HG02870 (cell line): ENCODE data around the gene FOXJ1.
"Not testable (repeated sequence)": the region's sequence is repeated elsewhere in the genome, so short reads cannot be mapped to it uniquely, and the experiment has no call there.

Experiments
- ATAC-seq: cut with Tn5 transposase; IDR thresholded peaks from one replicate; pipeline ENCODE4 v1.9.1; 2021; ENCODE audit warnings: mild to moderate bottlenecking, moderate library complexity; ENCODE audit not compliant: unreplicated experiment

The FOXJ1 gene

GRCh38 chr17:76141212-76142038, at the start of gene FOXJ1:
FOXJ1 (minus strand) TSS chr17:76141245; CDS start chr17:76140395, 850 bp downstream.
- peak; percentile 51 for ATAC-seq

GRCh38 chr17:76189741-76190140, 48.7 kb upstream of the FOXJ1 start:
- ATAC-seq = no peak

- no peak for ATAC-seq
These were observed 48.2 kb upstream of the FOXJ1 start for GRCh38 chr17:76189247-76189646.

- ATAC-seq = no peak
These were observed 47.4 kb upstream of the FOXJ1 start for GRCh38 chr17:76188213-76189016.

GRCh38 chr17:76186774-76187173, 45.7 kb upstream of the FOXJ1 start:
- ATAC-seq = not testable (repeated sequence)

- no peak for ATAC-seq
These were observed 43.2 kb upstream of the FOXJ1 start for GRCh38 chr17:76184290-76184689.

- ATAC-seq = no peak
These were observed 41.1 kb upstream of the FOXJ1 start for GRCh38 chr17:76182016-76182764.

GRCh38 chr17:76179496-76180467, 38.7 kb upstream of the FOXJ1 start:
- ATAC-seq = no peak

- no peak for ATAC-seq
These were observed 37.1 kb upstream of the FOXJ1 start for GRCh38 chr17:76178124-76178523.

GRCh38 chr17:76176701-76177574, 35.9 kb upstream of the FOXJ1 start:
- ATAC-seq = no peak

- no peak for ATAC-seq
These were observed 33.0 kb upstream of the FOXJ1 start for GRCh38 chr17:76174037-76174436.

GRCh38 chr17:76173474-76173873, 32.4 kb upstream of the FOXJ1 start:
- ATAC-seq = no peak

- ATAC-seq = no peak
These were observed 30.7 kb upstream of the FOXJ1 start for GRCh38 chr17:76171706-76172105.

- no peak for ATAC-seq
These were observed 29.1 kb upstream of the FOXJ1 start for GRCh38 chr17:76170114-76170513.

GRCh38 chr17:76166906-76167305, 25.9 kb upstream of the FOXJ1 start:
- ATAC-seq = no peak

- ATAC-seq = no peak
These were observed 25.1 kb upstream of the FOXJ1 start for GRCh38 chr17:76166168-76166567.

GRCh38 chr17:76164331-76164730, 23.3 kb upstream of the FOXJ1 start:
- no peak for ATAC-seq

GRCh38 chr17:76163919-76164318, 22.9 kb upstream of the FOXJ1 start:
- no peak for ATAC-seq

- no peak for ATAC-seq
These were observed 20.7 kb upstream of the FOXJ1 start for GRCh38 chr17:76161619-76162266.
